H9 (cell line): Measurements from ENCODE around the gene SLC12A2. TPM values are rescaled to one million over a fixed set of nuclear protein-coding genes. Genes with fewer than 3 reads are reported as not detected.

Experiments
- DNase-seq: peaks from one replicate; pipeline ENCODE4 v3.0.0-alpha.2; 2017
- H2AFZ ChIP-seq: one replicate; pipeline ENCODE4 v1.6.1; 2013; ENCODE audit warnings: mild to moderate bottlenecking, low read length, control low read depth, moderate library complexity
- H2AK5ac ChIP-seq: 2 replicates; pipeline ENCODE4 v1.6.1; 2013; ENCODE audit warnings: low read length, control low read depth, mixed read lengths; ENCODE audit not compliant: insufficient read length
- H2BK120ac ChIP-seq: one replicate; pipeline ENCODE4 v1.6.1; 2013; ENCODE audit warnings: low read depth, mild to moderate bottlenecking, low read length, control low read depth, inconsistent platforms; ENCODE audit not compliant: poor library complexity, severe bottlenecking
- H2BK12ac ChIP-seq: 2 replicates; pipeline ENCODE4 v1.6.1; 2013; ENCODE audit warnings: low read length, control low read depth, mixed read lengths, low read depth; ENCODE audit not compliant: insufficient read length
- H2BK15ac ChIP-seq: 2 replicates; pipeline ENCODE4 v1.6.1; 2013; ENCODE audit warnings: low read depth, low read length, control low read depth
- H2BK20ac ChIP-seq: one replicate; pipeline ENCODE4 v1.6.1; 2013; ENCODE audit warnings: low read depth, mild to moderate bottlenecking, low read length, control low read depth, inconsistent platforms; ENCODE audit not compliant: poor library complexity, severe bottlenecking
- H2BK5ac ChIP-seq: 2 replicates; pipeline ENCODE4 v1.6.1; 2013; ENCODE audit warnings: low read length, control low read depth, mixed read lengths; ENCODE audit not compliant: insufficient read length
- H3K14ac ChIP-seq: 2 replicates; pipeline ENCODE4 v1.6.1; 2013; ENCODE audit warnings: low read length, control low read depth; ENCODE audit not compliant: insufficient read depth
- H3K18ac ChIP-seq: 2 replicates; pipeline ENCODE4 v1.6.1; 2013; ENCODE audit warnings: low read depth, mild to moderate bottlenecking, mixed read lengths, low read length, control low read depth; ENCODE audit not compliant: insufficient read length
- H3K23ac ChIP-seq: 2 replicates; pipeline ENCODE4 v1.6.1; 2013; ENCODE audit warnings: low read length, control low read depth, mixed read lengths, low read depth; ENCODE audit not compliant: insufficient read length
- H3K23me2 ChIP-seq: 2 replicates; pipeline ENCODE4 v1.6.1; 2013; ENCODE audit warnings: low read depth, mild to moderate bottlenecking, mixed read lengths, low read length, control low read depth; ENCODE audit not compliant: insufficient read length, poor library complexity, severe bottlenecking
- H3K27ac ChIP-seq: 2 replicates; pipeline ENCODE4 v1.5.1; 2013; ENCODE audit warnings: low read length, control low read depth, mixed read lengths, low read depth; ENCODE audit not compliant: insufficient read length
- H3K27me3 ChIP-seq: 2 replicates; pipeline ENCODE4 v1.6.1; 2013; ENCODE audit warnings: low read length, control low read depth, inconsistent platforms; ENCODE audit not compliant: insufficient read depth
- H3K4ac ChIP-seq: 2 replicates; pipeline ENCODE4 v1.6.1; 2013; ENCODE audit warnings: low read depth, mild to moderate bottlenecking, control low read depth, inconsistent platforms, low read length, moderate library complexity
- H3K4me1 ChIP-seq: 2 replicates; pipeline ENCODE4 v1.6.1; 2013; ENCODE audit warnings: low read length, control low read depth, inconsistent platforms; ENCODE audit not compliant: insufficient read depth
- H3K4me2 ChIP-seq: 2 replicates; pipeline ENCODE4 v1.6.1; 2013; ENCODE audit warnings: low read length, control low read depth, mixed read lengths; ENCODE audit not compliant: insufficient read length, insufficient read depth
- H3K56ac ChIP-seq: 2 replicates; pipeline ENCODE4 v1.6.1; 2013; ENCODE audit warnings: low read depth, mild to moderate bottlenecking, mixed read lengths, low read length, control low read depth; ENCODE audit not compliant: insufficient read length
- H3K79me1 ChIP-seq: 2 replicates; pipeline ENCODE4 v1.6.1; 2013; ENCODE audit warnings: low read depth, mild to moderate bottlenecking, moderate library complexity, low read length, control low read depth, inconsistent platforms; ENCODE audit not compliant: insufficient read depth, poor library complexity, severe bottlenecking
- H3K79me2 ChIP-seq: 2 replicates; pipeline ENCODE4 v1.6.1; 2013; ENCODE audit warnings: low read length, control low read depth, inconsistent platforms; ENCODE audit not compliant: insufficient read depth
- H3K9ac ChIP-seq: 2 replicates; pipeline ENCODE4 v1.6.1; 2013; ENCODE audit warnings: low read length, control low read depth, mixed read lengths; ENCODE audit not compliant: insufficient read length; ENCODE audit errors: extremely low read depth
- H3K9me3 ChIP-seq: one replicate; pipeline ENCODE4 v1.6.1; 2013; ENCODE audit warnings: low read depth, low read length, inconsistent platforms; ENCODE audit not compliant: control insufficient read depth
- H3T11ph ChIP-seq: one replicate; pipeline ENCODE4 v1.6.1; 2013; ENCODE audit warnings: mild to moderate bottlenecking, low read length, control low read depth, inconsistent platforms
- H4K20me1 ChIP-seq: one replicate; pipeline ENCODE4 v1.6.1; 2013; ENCODE audit not compliant: control insufficient read depth, insufficient read length, insufficient read depth
- H4K5ac ChIP-seq: 2 replicates; pipeline ENCODE4 v1.6.1; 2013; ENCODE audit warnings: low read depth, mild to moderate bottlenecking, mixed read lengths, low read length, control low read depth; ENCODE audit not compliant: insufficient read length
- H4K8ac ChIP-seq: replicated peaks from 2 replicates; pipeline ENCODE4 v1.6.1; 2013; ENCODE audit warnings: low read length, control low read depth, mixed read lengths, low read depth; ENCODE audit not compliant: insufficient read length
- H4K91ac ChIP-seq: 2 replicates; pipeline ENCODE4 v1.6.1; 2013; ENCODE audit warnings: low read depth, mild to moderate bottlenecking, moderate library complexity, mixed read lengths, low read length, control low read depth; ENCODE audit not compliant: insufficient read length
- H3K27ac Mint-ChIP-seq, 3 experiments: 2 replicates in 2 of 3; 3 replicates in 1 of 3; pipeline ENCODE4 v1.8.0; 2020 to 2021; ENCODE audit warnings: mixed read lengths in 3 of 3, mild to moderate bottlenecking in 1 of 3, moderate library complexity in 1 of 3
- H3K27me3 Mint-ChIP-seq: 2 replicates; pipeline ENCODE4 v1.8.0; 2021; ENCODE audit warnings: low read depth, mild to moderate bottlenecking, moderate library complexity, mixed read lengths
- H3K36me3 Mint-ChIP-seq, 3 experiments: 2 replicates in 2 of 3; 3 replicates in 1 of 3; pipeline ENCODE4 v1.8.0; 2020 to 2021; ENCODE audit warnings: low read depth in 3 of 3, mixed read lengths in 3 of 3; ENCODE audit not compliant: insufficient read depth in 1 of 3
- H3K4me1 Mint-ChIP-seq, 2 experiments: 2 replicates each; pipeline ENCODE4 v1.8.0; 2020; ENCODE audit warnings: mixed read lengths in 2 of 2
- H3K4me3 Mint-ChIP-seq, 2 experiments: 2 replicates in 1 of 2; 3 replicates in 1 of 2; pipeline ENCODE4 v1.8.0; 2020 to 2021; ENCODE audit warnings: mild to moderate bottlenecking in 2 of 2, mixed read lengths in 2 of 2, moderate library complexity in 1 of 2
- H3K9me3 Mint-ChIP-seq, 2 experiments: 2 replicates in 1 of 2; 3 replicates in 1 of 2; pipeline ENCODE4 v1.8.0; 2020; ENCODE audit warnings: mild to moderate bottlenecking in 2 of 2, mixed read lengths in 2 of 2, moderate library complexity in 1 of 2
- CTCF ChIP-seq: fragments of 200-600 bp; sonication (generic); conservative IDR thresholded peaks from 3 replicates; pipeline ENCODE4 v1.8.0; 2021; ENCODE audit warnings: antibody characterized with exemption, mild to moderate bottlenecking
- WGBS: extraction: QIAGEN DNeasy Blood & Tissue Kit; methylation state at CpG from one replicate; pipeline ENCODE4 v1.1.7; 2013; ENCODE audit warnings: missing lambda C conversion rate, low lambda C conversion rate, mixed read lengths; ENCODE audit not compliant: insufficient read length; ENCODE audit errors: extremely low coverage; 5-methylcytosine and 5-hydroxymethylcytosine counted together
- total RNA-seq: library from RNA; stranded (reverse); gene quantifications from 2 replicates; pipeline ENCODE4 v1.2.1, GENCODE V29; 2021

The SLC12A2 gene
- total RNA-seq, 1 experiment from 2014 or later: 17.9 TPM

GRCh38 chr5:128126241-128126640 lies 42.7 kb downstream of the SLC12A2 start:
- WGBS: no CpG with 5 or more reads among the region's 2 CpGs
- no peaks in the 10 kb centered on the region for H3K23me2 ChIP-seq

More at GRCh38 chr5:128126241-128126640, 42.7 kb downstream of the SLC12A2 start:
- no peak overlapping the region for H3K56ac ChIP-seq
- no peak overlapping the region for H3K14ac ChIP-seq
- no peaks in the 10 kb centered on the region for H3K9me3 ChIP-seq
- TF ChIP-seq CTCF: no peak
- no peak overlapping the region for H4K91ac ChIP-seq
- H3K18ac ChIP-seq: no peak overlapping the region
- no peak overlapping the region for H4K5ac ChIP-seq
- Mint-ChIP-seq H3K9me3 (no peaks in the 10 kb centered on the region), H3K4me3 (no peak overlapping the region), H3K27me3 (no peaks in the 10 kb centered on the region), H3K27ac (no peak overlapping the region; a peak in 1 of 7 replicates), H3K36me3 (peaks cover 3 to 4% (median 3%) of the 10 kb centered on the region in 3 experiments; a peak in 5 of 7 replicates), H3K4me1 (no peaks in the 10 kb centered on the region)
- no peak overlapping the region for H2BK120ac ChIP-seq
- H3K79me2 ChIP-seq: no peaks in the 10 kb centered on the region
- H3K79me1 ChIP-seq: no peaks in the 10 kb centered on the region
- no peak overlapping the region for H3K4ac ChIP-seq
- H3K27me3 ChIP-seq: no peaks in the 10 kb centered on the region
- no peak overlapping the region for H3T11ph ChIP-seq
- no peak overlapping the region for H2BK20ac ChIP-seq
- H2BK5ac ChIP-seq: no peak overlapping the region
- no peak overlapping the region for H2AK5ac ChIP-seq
- no peak overlapping the region for H2BK12ac ChIP-seq
- no peak overlapping the region for H3K27ac ChIP-seq
- no peaks in the 10 kb centered on the region for H4K20me1 ChIP-seq
- no peak overlapping the region for H3K9ac ChIP-seq
- no peaks in the 10 kb centered on the region for H3K4me1 ChIP-seq
- no peak for DNase-seq
- H3K4me2 ChIP-seq: no peak overlapping the region
- no peak overlapping the region for H4K8ac ChIP-seq
- H3K23ac ChIP-seq: no peak overlapping the region
- H2AFZ ChIP-seq: no peak overlapping the region
- H2BK15ac ChIP-seq: no peak overlapping the region
